ENCODE results near the gene PPP6R2. TPM values are rescaled to one million over a fixed set of nuclear protein-coding genes. Genes with fewer than 3 reads are reported as not detected.

Gene PPP6R2
- total and polyA plus RNA-seq, 2 of the 8 experiments (the other 6 are each of a cell fraction or from before 2014, with no cell fraction given): 25.0 to 32.2 TPM

DNA sequence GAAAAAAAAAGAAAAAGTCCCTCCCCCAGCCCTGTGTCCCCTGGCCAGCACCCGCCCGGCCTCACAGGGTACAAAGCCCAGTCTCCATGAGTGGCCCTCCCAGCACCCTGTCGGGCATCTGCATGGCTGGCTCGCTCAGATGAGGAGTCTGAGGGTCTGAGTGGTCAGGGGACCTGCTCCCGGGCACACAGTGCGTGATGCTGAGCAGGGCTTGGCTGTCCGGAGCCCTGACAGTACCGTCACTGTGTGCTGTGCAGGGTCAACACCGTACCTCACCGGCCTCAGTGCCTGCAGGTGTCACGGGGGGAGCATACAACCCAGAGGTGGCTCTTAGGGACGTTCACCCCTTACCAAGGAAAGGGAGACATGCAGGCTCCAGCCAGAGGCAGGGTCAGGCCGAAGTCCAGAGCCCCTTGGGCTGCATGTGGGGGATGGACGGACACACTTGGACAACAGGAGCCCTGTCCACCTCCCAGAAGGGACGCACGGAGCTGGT is 32.1 kb upstream of the PPP6R2 start:
- no peak overlapping the region for H3K56ac ChIP-seq (replicated peaks; ENCODE audit: insufficient read length, low read depth, low read length)
- H2BK120ac ChIP-seq (replicated peaks; ENCODE audit: low read depth, low read length): no peak overlapping the region
- H3K9me3 ChIP-seq (ENCODE audit: insufficient read depth in 2 of 2, low read depth in 1 of 2, low read length in 1 of 2): no peaks in the 10 kb centered on the region; a peak in 1 of 4 replicates
- no peak overlapping the region for H3K4ac ChIP-seq (replicated peaks; ENCODE audit: insufficient read length, low read depth, low read length)
- H2BK15ac ChIP-seq (ENCODE audit: low read length): no peak overlapping the region
- no peak overlapping the region for H3K27ac ChIP-seq (ENCODE audit: low read depth, low read length)
- H2BK5ac ChIP-seq (ENCODE audit: low read depth, low read length): no peak overlapping the region; the same call in 1 of the 2 replicates
- H3K79me1 ChIP-seq (ENCODE audit: low read depth, low read length): no peaks in the 10 kb centered on the region
- H2AFZ ChIP-seq (ENCODE audit: low read length): no peak overlapping the region
- no peak overlapping the region for H3K4me2 ChIP-seq (ENCODE audit: insufficient read depth in 1 of 2, low read depth in 2 of 2, low read length in 2 of 2)
- no peak overlapping the region for H3K23ac ChIP-seq (ENCODE audit: insufficient read length)
- H3K79me2 ChIP-seq (ENCODE audit: control insufficient read depth in 1 of 2, insufficient read depth in 2 of 2, low read length in 2 of 2): no peaks in the 10 kb centered on the region
- no peaks in the 10 kb centered on the region for H3K36me3 ChIP-seq (ENCODE audit: control insufficient read depth in 2 of 4, insufficient read depth in 4 of 4, low read length in 3 of 4)
- CTCF ChIA-PET (ENCODE audit: partially characterized antibody): interaction anchor here (1.5 kb wide), 1 partner anchor 35 kb away, joined by 7 read pairs; no protein-coding TSS in a partner anchor
- H2BK12ac ChIP-seq (ENCODE audit: low read depth, low read length): 0 out of 2 replicates have a peak overlapping the region, but pooled peaks have one; percentile 33
- no peak for DNase-seq (ENCODE audit: low read depth in 1 of 2, low spot score in 2 of 2)
- no peaks in the 10 kb centered on the region for H4K20me1 ChIP-seq (replicated peaks in 1 of 2; ENCODE audit: control insufficient read depth in 1 of 2, insufficient read depth in 2 of 2, low read length in 2 of 2)
- peak overlapping the region; percentile 65; the same call in 1 of the 2 replicates for H2AK5ac ChIP-seq (ENCODE audit: low read depth, low read length)
- WGBS, 2 experiments (ENCODE audit: extremely low coverage in 1 of 2, insufficient coverage in 1 of 2, insufficient read length in 1 of 2, insufficient replicate concordance in 2 of 2, low coverage in 1 of 2, low lambda C conversion rate in 2 of 2, missing lambda C conversion rate in 1 of 2): 90% methylated on average over 16 of the region's 16 CpGs; no CpG with 5 or more reads in 1 of the 2 experiments
- no peak overlapping the region for H2BK20ac ChIP-seq (ENCODE audit: low read length)
- H3K4me3 ChIP-seq (ENCODE audit: extremely low read depth in 1 of 4, insufficient read depth in 2 of 4, low read depth in 3 of 4, low read length in 4 of 4): no peak overlapping the region
- POLR2A ChIA-PET (ENCODE audit: partially characterized antibody): interaction anchor here (1.5 kb wide), 1 partner anchor 10 kb away, joined by 4 read pairs; no protein-coding TSS in a partner anchor
- no peak overlapping the region for H4K5ac ChIP-seq (ENCODE audit: insufficient read length, low read depth, low read length)
- peaks cover 2% of the 10 kb centered on the region; the same call in 1 of the 2 replicates for H3K23me2 ChIP-seq (ENCODE audit: low read depth, low read length)
- H4K8ac ChIP-seq (ENCODE audit: extremely low read depth, insufficient read depth, low read length): no peak overlapping the region
- no peaks in the 10 kb centered on the region; a peak in 2 of 7 replicates for H3K27me3 ChIP-seq (replicated peaks in 1 of 4; ENCODE audit: control insufficient read depth in 3 of 4, extremely low read depth in 1 of 4, insufficient read depth in 3 of 4, low read length in 3 of 4)
- no peak overlapping the region for H3K18ac ChIP-seq (ENCODE audit: extremely low read depth, low read length)
- no peak overlapping the region for H3K9ac ChIP-seq (replicated peaks in 1 of 4; ENCODE audit: extremely low read depth in 1 of 4, low read depth in 3 of 4, low read length in 3 of 4)
- H3K4me1 ChIP-seq (replicated peaks in 1 of 4; ENCODE audit: control insufficient read depth in 3 of 4, insufficient read depth in 4 of 4, low read length in 3 of 4): peaks cover 0 to 21% (median 13%) of the 10 kb centered on the region in 4 experiments; a peak in 5 of 7 replicates
- no peak overlapping the region for H4K91ac ChIP-seq (replicated peaks; ENCODE audit: insufficient read length, low read length)
- no peak overlapping the region for H3K14ac ChIP-seq (ENCODE audit: insufficient read length)
- no peak for FAIRE-seq
- TF ChIP-seq ZNF274 (IDR thresholded peaks at IDR 0.05; ENCODE audit: borderline replicate concordance, extremely low read depth, low read length) (no peak), RFX5 (IDR thresholded peaks at IDR 0.05; ENCODE audit: borderline replicate concordance, low read depth, low read length) (no peak), KDM1A (IDR thresholded peaks at IDR 0.05; ENCODE audit: borderline replicate concordance, low read length) (no peak), CHD2 (IDR thresholded peaks at IDR 0.05; ENCODE audit: low read length) (no peak), GTF2F1 (IDR thresholded peaks at IDR 0.05; ENCODE audit: borderline replicate concordance, low read depth, low read length) (no peak), KDM4A (IDR thresholded peaks at IDR 0.05; ENCODE audit: low read depth, low read length, severe bottlenecking) (no peak), FOSL1 (IDR thresholded peaks at IDR 0.05; ENCODE audit: insufficient read depth, low read depth, low read length) (no peak), MAX (IDR thresholded peaks at IDR 0.05) (no peak), MAFK (IDR thresholded peaks at IDR 0.05; ENCODE audit: low read depth, low read length) (no peak)
- TF ChIP-seq, protein P1, sequence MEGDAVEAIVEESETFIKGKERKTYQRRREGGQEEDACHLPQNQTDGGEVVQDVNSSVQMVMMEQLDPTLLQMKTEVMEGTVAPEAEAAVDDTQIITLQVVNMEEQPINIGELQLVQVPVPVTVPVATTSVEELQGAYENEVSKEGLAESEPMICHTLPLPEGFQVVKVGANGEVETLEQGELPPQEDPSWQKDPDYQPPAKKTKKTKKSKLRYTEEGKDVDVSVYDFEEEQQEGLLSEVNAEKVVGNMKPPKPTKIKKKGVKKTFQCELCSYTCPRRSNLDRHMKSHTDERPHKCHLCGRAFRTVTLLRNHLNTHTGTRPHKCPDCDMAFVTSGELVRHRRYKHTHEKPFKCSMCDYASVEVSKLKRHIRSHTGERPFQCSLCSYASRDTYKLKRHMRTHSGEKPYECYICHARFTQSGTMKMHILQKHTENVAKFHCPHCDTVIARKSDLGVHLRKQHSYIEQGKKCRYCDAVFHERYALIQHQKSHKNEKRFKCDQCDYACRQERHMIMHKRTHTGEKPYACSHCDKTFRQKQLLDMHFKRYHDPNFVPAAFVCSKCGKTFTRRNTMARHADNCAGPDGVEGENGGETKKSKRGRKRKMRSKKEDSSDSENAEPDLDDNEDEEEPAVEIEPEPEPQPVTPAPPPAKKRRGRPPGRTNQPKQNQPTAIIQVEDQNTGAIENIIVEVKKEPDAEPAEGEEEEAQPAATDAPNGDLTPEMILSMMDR (IDR thresholded peaks at IDR 0.05; ENCODE audit: control extremely low read depth in 1 of 3, insufficient read depth in 1 of 3, low read depth in 1 of 3, low read length in 3 of 3): no peak
